Chondrocyte (in vitro differentiated cells): Measurements from ENCODE around the gene TGFBR3. TPM values are rescaled to one million over a fixed set of nuclear protein-coding genes. Genes with fewer than 3 reads are reported as not detected.

Experiments used
- DNase-seq: peaks from one replicate; pipeline ENCODE4 v3.0.0; 2021; ENCODE audit warnings: mixed read lengths, low spot score
- H3K27ac Mint-ChIP-seq: one replicate; pipeline ENCODE4 v1.8.0; 2021; ENCODE audit warnings: mild to moderate bottlenecking, moderate library complexity, mixed read lengths; ENCODE audit not compliant: unreplicated experiment
- H3K27me3 Mint-ChIP-seq: 2 replicates; pipeline ENCODE4 v1.8.0; 2021; ENCODE audit warnings: low read depth, mixed read lengths
- H3K36me3 Mint-ChIP-seq: 2 replicates; pipeline ENCODE4 v1.8.0; 2021; ENCODE audit warnings: low read depth, mixed read lengths
- H3K4me1 Mint-ChIP-seq: 2 replicates; pipeline ENCODE4 v1.8.0; 2021; ENCODE audit warnings: low read depth, mild to moderate bottlenecking, mixed read lengths
- H3K4me3 Mint-ChIP-seq: one replicate; pipeline ENCODE4 v1.8.0; 2021; ENCODE audit warnings: mild to moderate bottlenecking, moderate library complexity, mixed read lengths; ENCODE audit not compliant: unreplicated experiment
- H3K9me3 Mint-ChIP-seq: 2 replicates; pipeline ENCODE4 v1.8.0; 2021; ENCODE audit warnings: low read depth, mixed read lengths
- total RNA-seq: library from RNA; stranded (reverse); gene quantifications from 3 replicates; pipeline ENCODE4 v1.2.1, GENCODE V29; 2021
- TF ChIP-seq, protein P1 (sequence below): fragments of 200-600 bp; sonication (generic); IDR thresholded peaks from 2 replicates; pipeline ENCODE4 v1.5.0; 2021; ENCODE audit warnings: antibody characterized with exemption, mild to moderate bottlenecking, moderate library complexity

Gene TGFBR3
- total RNA-seq, 1 donor from 2014 or later, result 1.4 TPM

DNA sequence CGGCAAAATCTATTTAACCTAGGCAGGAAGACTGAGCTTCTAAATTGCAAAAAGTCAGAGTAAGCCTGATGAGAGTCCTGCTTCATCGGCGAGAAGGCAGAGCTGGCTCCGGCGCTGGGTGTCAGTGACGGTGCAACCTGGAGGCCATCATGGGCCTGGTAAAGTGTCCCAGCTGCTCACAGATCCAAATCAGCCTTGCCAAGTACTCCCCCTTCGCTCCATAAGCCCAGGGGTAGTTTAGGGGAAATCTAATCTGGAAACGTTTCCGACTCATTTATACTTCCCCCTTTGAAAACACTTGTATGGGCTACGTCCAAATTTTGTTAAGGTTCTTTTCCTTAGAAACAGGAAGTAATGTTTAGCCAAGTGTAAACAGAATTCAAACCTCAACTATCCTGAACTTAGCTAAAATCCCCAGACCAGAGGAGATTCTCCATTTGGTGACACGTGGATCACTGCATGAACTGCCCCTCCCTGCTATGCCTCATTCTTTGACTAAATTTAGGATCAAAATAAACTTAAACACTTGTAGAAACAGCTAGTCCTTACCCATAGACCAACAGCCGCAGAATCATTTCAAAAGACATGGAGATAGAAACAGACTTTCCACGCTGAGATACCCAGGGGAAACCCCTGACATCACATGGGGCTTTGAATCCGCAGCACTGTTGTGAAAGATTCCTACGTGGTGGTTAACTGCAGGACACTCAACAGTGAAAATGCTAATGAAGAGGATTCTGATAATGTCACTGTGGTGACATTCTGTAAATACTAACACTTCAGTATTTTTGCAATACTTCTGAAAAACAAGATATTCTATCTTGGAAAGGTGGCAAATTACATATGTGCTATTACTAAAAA lies 172.7 kb downstream of the TGFBR3 start:
- Mint-ChIP-seq H3K27ac (no peak overlapping the region), H3K4me1 (peaks cover 5% of the 10 kb centered on the region), H3K4me3 (no peak overlapping the region), H3K9me3 (no peaks in the 10 kb centered on the region), H3K27me3 (no peaks in the 10 kb centered on the region), H3K36me3 (no peaks in the 10 kb centered on the region)
- DNase-seq, result no peak
- TF ChIP-seq, protein P1, sequence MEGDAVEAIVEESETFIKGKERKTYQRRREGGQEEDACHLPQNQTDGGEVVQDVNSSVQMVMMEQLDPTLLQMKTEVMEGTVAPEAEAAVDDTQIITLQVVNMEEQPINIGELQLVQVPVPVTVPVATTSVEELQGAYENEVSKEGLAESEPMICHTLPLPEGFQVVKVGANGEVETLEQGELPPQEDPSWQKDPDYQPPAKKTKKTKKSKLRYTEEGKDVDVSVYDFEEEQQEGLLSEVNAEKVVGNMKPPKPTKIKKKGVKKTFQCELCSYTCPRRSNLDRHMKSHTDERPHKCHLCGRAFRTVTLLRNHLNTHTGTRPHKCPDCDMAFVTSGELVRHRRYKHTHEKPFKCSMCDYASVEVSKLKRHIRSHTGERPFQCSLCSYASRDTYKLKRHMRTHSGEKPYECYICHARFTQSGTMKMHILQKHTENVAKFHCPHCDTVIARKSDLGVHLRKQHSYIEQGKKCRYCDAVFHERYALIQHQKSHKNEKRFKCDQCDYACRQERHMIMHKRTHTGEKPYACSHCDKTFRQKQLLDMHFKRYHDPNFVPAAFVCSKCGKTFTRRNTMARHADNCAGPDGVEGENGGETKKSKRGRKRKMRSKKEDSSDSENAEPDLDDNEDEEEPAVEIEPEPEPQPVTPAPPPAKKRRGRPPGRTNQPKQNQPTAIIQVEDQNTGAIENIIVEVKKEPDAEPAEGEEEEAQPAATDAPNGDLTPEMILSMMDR, result no peak

DNA sequence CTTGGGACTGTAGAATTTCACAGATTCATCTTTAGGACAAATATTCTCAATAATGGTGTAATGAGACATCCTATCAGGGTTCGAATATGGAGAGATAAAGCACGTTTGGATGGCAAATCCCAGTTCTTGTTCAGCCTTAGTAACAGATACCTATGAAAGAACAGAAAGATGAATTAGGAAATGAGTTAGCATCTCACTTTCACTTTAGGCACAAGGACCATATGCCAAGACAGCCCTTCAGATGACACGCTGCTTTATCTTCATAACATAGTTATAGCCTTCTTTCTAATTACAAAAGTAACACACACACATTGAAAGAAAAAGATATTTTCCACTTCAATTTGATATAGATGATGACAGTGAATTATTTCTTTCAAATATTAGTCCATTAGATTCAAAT lies 173.6 kb downstream of the TGFBR3 start:
- DNase-seq, result no peak
- H3K4me3 Mint-ChIP-seq, result no peak overlapping the region
- H3K9me3 Mint-ChIP-seq, result no peaks in the 10 kb centered on the region
- peaks cover 5% of the 10 kb centered on the region for H3K4me1 Mint-ChIP-seq
- H3K27ac Mint-ChIP-seq, result no peak overlapping the region
- no peaks in the 10 kb centered on the region for H3K27me3 Mint-ChIP-seq
- H3K36me3 Mint-ChIP-seq, result no peaks in the 10 kb centered on the region
- TF ChIP-seq, protein P1, result no peak

DNA sequence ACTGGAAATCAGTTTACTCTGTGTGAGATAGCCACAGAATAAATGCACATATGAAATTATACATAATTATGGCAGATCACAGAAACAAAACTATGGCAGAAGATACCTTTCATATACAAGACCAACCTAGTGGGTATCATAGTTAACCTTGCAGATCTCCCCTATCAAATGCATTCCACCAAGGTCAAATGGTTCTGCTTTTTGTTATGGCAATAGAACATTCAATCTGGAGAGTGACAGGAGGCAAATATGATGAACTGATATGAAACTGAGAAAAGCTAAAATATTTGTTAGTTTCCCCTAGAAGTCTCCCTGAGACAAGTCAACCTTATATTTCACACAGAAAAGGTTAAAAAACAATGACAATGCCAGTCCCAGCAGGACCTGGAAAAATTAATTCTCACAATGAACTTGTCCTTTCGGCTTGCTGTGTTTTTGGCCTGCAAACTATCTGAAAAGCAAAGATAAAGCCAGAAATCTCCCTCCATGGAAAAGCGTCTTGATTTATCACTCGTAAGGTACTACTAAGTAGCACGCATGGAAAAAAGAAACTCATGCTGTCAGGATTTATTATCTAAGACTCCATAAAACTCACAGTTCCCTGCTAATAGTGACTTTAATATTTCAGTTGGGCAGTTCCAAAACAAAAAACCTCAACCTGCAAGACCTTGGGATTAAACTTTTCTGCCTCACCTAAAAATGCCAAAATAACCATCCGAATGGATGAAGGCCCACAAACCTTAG lies 174.3 kb downstream of the TGFBR3 start:
- Mint-ChIP-seq H3K36me3 (no peaks in the 10 kb centered on the region), H3K4me3 (no peak overlapping the region), H3K9me3 (no peaks in the 10 kb centered on the region), H3K4me1 (peaks cover 5% of the 10 kb centered on the region), H3K27ac (no peak overlapping the region), H3K27me3 (no peaks in the 10 kb centered on the region)
- TF ChIP-seq, protein P1, result no peak
- no peak for DNase-seq

DNA sequence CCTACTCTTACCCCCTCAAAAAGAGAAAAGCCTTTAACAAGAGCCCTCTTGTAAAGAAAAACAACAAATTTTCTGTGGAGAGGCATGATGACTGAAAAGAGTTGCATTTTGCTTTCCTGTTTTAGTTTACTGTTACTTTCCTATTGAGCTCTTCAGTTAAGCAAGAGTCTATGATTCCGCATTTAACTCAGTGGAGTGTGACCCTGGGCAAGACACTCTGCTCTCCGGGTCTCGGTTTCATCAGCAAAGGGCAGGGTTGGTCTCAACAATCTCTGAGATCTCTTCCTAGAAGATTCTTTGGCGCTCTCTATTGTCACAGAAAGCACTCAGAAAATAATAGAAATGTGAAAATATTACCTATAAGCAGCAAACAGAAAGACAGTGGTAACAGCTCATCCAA lies 175.7 kb downstream of the TGFBR3 start:
- no peaks in the 10 kb centered on the region for H3K9me3 Mint-ChIP-seq
- H3K27ac Mint-ChIP-seq, result no peak overlapping the region
- H3K4me3 Mint-ChIP-seq, result no peak overlapping the region
- TF ChIP-seq, protein P1, result no peak
- H3K27me3 Mint-ChIP-seq, result no peaks in the 10 kb centered on the region
- DNase-seq, result no peak
- peaks cover 5% of the 10 kb centered on the region for H3K4me1 Mint-ChIP-seq
- H3K36me3 Mint-ChIP-seq, result no peaks in the 10 kb centered on the region

DNA sequence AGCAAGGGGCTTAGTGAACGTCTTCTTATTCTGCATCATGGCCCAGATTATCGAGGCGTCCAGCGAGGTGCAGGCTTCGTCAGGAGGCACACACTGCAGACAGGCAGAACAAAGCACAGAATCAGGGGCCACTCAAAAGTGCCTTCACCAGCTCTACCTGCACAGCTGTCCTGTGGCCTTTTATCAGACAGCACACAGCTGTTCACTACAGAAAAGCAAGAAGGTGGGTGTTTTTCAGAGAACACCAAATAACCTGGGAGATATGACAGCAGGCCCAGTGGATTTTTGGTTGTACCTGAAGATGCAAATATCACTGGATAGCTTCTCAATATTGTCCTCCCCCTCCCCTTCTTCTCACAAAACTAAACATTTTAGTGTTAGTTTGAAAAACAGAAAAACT lies 177.3 kb downstream of the TGFBR3 start:
- no peak overlapping the region for H3K27ac Mint-ChIP-seq

More for the DNA sequence above, 177.3 kb downstream of the TGFBR3 start:
- Mint-ChIP-seq H3K9me3 (no peaks in the 10 kb centered on the region), H3K36me3 (no peaks in the 10 kb centered on the region), H3K27me3 (no peaks in the 10 kb centered on the region), H3K4me1 (peaks cover 5% of the 10 kb centered on the region), H3K4me3 (no peak overlapping the region)
- DNase-seq, result no peak
- TF ChIP-seq, protein P1, result no peak
